ENCODE measurements around the gene C10orf105. TPM values are rescaled to one million over a fixed set of nuclear protein-coding genes. Genes with fewer than 3 reads are reported as not detected.

The C10orf105 gene
- polyA plus RNA-seq, 1 of the 3 experiments (the other 2 are of a cell fraction), result not detected

GRCh38 chr10:71725998-71726579 is 6.5 kb upstream of the C10orf105 start:
- Histone ChIP-seq H3K4me2 (no peak overlapping the region), H3K9me3 (no peaks in the 10 kb centered on the region), H2AFZ (ENCODE audit: low read depth) (no peak overlapping the region), H3K4me1 (ENCODE audit: control insufficient read depth in 1 of 2, insufficient read depth in 2 of 2, low read depth in 1 of 2, low read length in 1 of 2) (peaks cover 0 to 46% of the 10 kb centered on the region in 2 experiments; a peak in 1 of 4 replicates), H3K27me3 (ENCODE audit: insufficient read depth) (0 out of 2 replicates have a peak, but pooled peaks cover 4% of the 10 kb centered on the region), H3K79me2 (ENCODE audit: insufficient read depth) (no peaks in the 10 kb centered on the region), H4K20me1 (ENCODE audit: insufficient read depth) (no peaks in the 10 kb centered on the region), H3K9ac (no peak overlapping the region), H3K27ac (ENCODE audit: low read depth in 2 of 2, low read length in 1 of 2) (peak overlapping the region in 1 of 2 experiments; percentile 91; a peak in 2 of 4 replicates), H3K36me3 (replicated peaks in 1 of 2; ENCODE audit: control insufficient read depth in 1 of 2, insufficient read depth in 2 of 2, low read length in 1 of 2) (no peaks in the 10 kb centered on the region), H3K9me2 (no peaks in the 10 kb centered on the region), H3K4me3 (ENCODE audit: low read depth in 2 of 2, low read length in 1 of 2) (no peak overlapping the region; a peak in 1 of 4 replicates), H3F3A (replicated peaks; ENCODE audit: insufficient read depth) (no peaks in the 10 kb centered on the region)
- WGBS (ENCODE audit: low lambda C conversion rate), result 2% methylated on average over 7 of the region's 9 CpGs
- ChIA-PET POLR2A (no interaction called here), CTCF (interaction anchor here (0.7 to 4.1 kb wide), 15 partner anchors 9 to 361 kb away, joined by 3 to 24 read pairs (median 4); partner anchors contain the start of gene VSIR)
- DNase-seq, result peak; percentile 86
- TF ChIP-seq PBX3 (IDR thresholded peaks at IDR 0.05) (no peak), EP300 (IDR thresholded peaks at IDR 0.05; ENCODE audit: borderline replicate concordance in 1 of 2, low read depth in 1 of 2, low read length in 1 of 2) (peak in 1 of 2 experiments; percentile 69; a peak in 2 of 4 replicates), CTCF (IDR thresholded peaks at IDR 0.05) (peak; percentile 58), MEF2A (IDR thresholded peaks at IDR 0.05; ENCODE audit: borderline replicate concordance, low read depth) (no peak), RCOR1 (IDR thresholded peaks at IDR 0.05; ENCODE audit: low read length) (peak; percentile 79), SMC3 (IDR thresholded peaks at IDR 0.05; ENCODE audit: low read depth, low read length) (peak; percentile 16; the same call in 1 of the 2 replicates), CHD2 (IDR thresholded peaks at IDR 0.05; ENCODE audit: low read length, partially characterized antibody) (peak; percentile 47), GATA2 (CRISPR knock-in tag; IDR thresholded peaks at IDR 0.05) (peak; percentile 90), FOXJ3 (CRISPR knock-in tag; IDR thresholded peaks at IDR 0.05) (no peak; the same call in 1 of the 2 replicates), RAD21 (IDR thresholded peaks at IDR 0.05; ENCODE audit: low read length) (peak; percentile 41), MXI1 (IDR thresholded peaks at IDR 0.05; ENCODE audit: low read depth, low read length) (peak; percentile 4; the same call in 1 of the 2 replicates)

GRCh38 chr10:71725249-71725648 is 5.7 kb upstream of the C10orf105 start:
- no peaks in the 10 kb centered on the region for H3K79me2 ChIP-seq (ENCODE audit: insufficient read depth)
- H3K9me3 ChIP-seq, result no peaks in the 10 kb centered on the region
- H3K4me1 ChIP-seq (ENCODE audit: control insufficient read depth in 1 of 2, insufficient read depth in 2 of 2, low read depth in 1 of 2, low read length in 1 of 2), result peaks cover 0 to 46% of the 10 kb centered on the region in 2 experiments; a peak in 1 of 4 replicates
- H3K9me2 ChIP-seq, result no peaks in the 10 kb centered on the region
- no peaks in the 10 kb centered on the region for H4K20me1 ChIP-seq (ENCODE audit: insufficient read depth)
- TF ChIP-seq FOSL2 (IDR thresholded peaks at IDR 0.05; ENCODE audit: borderline replicate concordance, low read depth), result no peak
- TF ChIP-seq SMC3 (IDR thresholded peaks at IDR 0.05; ENCODE audit: low read depth, low read length), result no peak
- TF ChIP-seq CHD2 (IDR thresholded peaks at IDR 0.05; ENCODE audit: low read length, partially characterized antibody), result no peak
- TF ChIP-seq JUND (IDR thresholded peaks at IDR 0.05), result no peak
- TF ChIP-seq FOXJ3 (CRISPR knock-in tag; IDR thresholded peaks at IDR 0.05), result no peak
- TF ChIP-seq MEF2A (IDR thresholded peaks at IDR 0.05; ENCODE audit: borderline replicate concordance, low read depth), result no peak
- 0 out of 2 replicates have a peak, but pooled peaks cover 4% of the 10 kb centered on the region for H3K27me3 ChIP-seq (ENCODE audit: insufficient read depth)
- H3K4me2 ChIP-seq, result no peak overlapping the region
- no peaks in the 10 kb centered on the region for H3F3A ChIP-seq (replicated peaks; ENCODE audit: insufficient read depth)
- CTCF ChIA-PET, result interaction anchor here (0.7 to 4.1 kb wide), 12 partner anchors 8 to 171 kb away, joined by 3 to 24 read pairs (median 4); partner anchors contain the start of gene VSIR
- no peak overlapping the region for H3K9ac ChIP-seq
- DNase-seq, result no peak
- H3K36me3 ChIP-seq (replicated peaks in 1 of 2; ENCODE audit: control insufficient read depth in 1 of 2, insufficient read depth in 2 of 2, low read length in 1 of 2), result no peaks in the 10 kb centered on the region
- H3K4me3 ChIP-seq (ENCODE audit: low read depth in 2 of 2, low read length in 1 of 2), result no peak overlapping the region
- 80% methylated on average over 1 of the region's 14 CpGs for WGBS (ENCODE audit: low lambda C conversion rate)
- POLR2A ChIA-PET, result no interaction called here
- H3K27ac ChIP-seq (ENCODE audit: low read depth in 2 of 2, low read length in 1 of 2), result peak overlapping the region in 1 of 2 experiments; percentile 77; a peak in 2 of 4 replicates
- H2AFZ ChIP-seq (ENCODE audit: low read depth), result no peak overlapping the region
